IMR-90 (cell line): ENCODE results near the gene NKAIN2.
A peak's percentile ranks its signal among the peaks of the same experiment; 100 is the strongest.

Experiments used
- CTCF ChIP-seq: conservative IDR thresholded peaks from 2 replicates; pipeline ENCODE4 v1.5.1; 2012; ENCODE audit warnings: mild to moderate bottlenecking, low read depth, low read length, improper control_type of control experiment
- MAZ ChIP-seq: IDR thresholded peaks from 2 replicates; pipeline ENCODE4 v1.6.1; 2012; ENCODE audit warnings: low read depth, mild to moderate bottlenecking, low read length, improper control_type of control experiment, moderate library complexity, borderline replicate concordance
- MXI1 ChIP-seq: IDR thresholded peaks from 2 replicates; pipeline ENCODE4 v1.6.1; 2012; ENCODE audit warnings: low read depth, mild to moderate bottlenecking, low read length, moderate library complexity, borderline replicate concordance
- POLR2A ChIP-seq: IDR thresholded peaks from 2 replicates; pipeline ENCODE4 v1.6.1; 2012; ENCODE audit warnings: mild to moderate bottlenecking, low read depth, low read length
- RAD21 ChIP-seq: IDR thresholded peaks from 2 replicates; pipeline ENCODE4 v1.6.1; 2012; ENCODE audit warnings: low read length, improper control_type of control experiment
- USF2 ChIP-seq: fragments of 150-350 bp; IDR thresholded peaks from 2 replicates; pipeline ENCODE4 v1.6.1; 2017; ENCODE audit warnings: mild to moderate bottlenecking, antibody characterized with exemption, low read length, low read depth

- TF ChIP-seq CTCF (0 out of 2 replicates have a peak, but pooled peaks have one; percentile 31), USF2 (no peak), RAD21 (peak; percentile 55), MAZ (no peak), MXI1 (no peak), POLR2A (no peak)
These were observed 992.2 kb downstream of the NKAIN2 start for GRCh38 chr6:124795643-124796463.
